NCI-H2227 treated with DMSO at 0.1 percent for 48 hours (cell line): Measurements from ENCODE around the gene SNAI3.

ENCODE experiments used
- DNase-seq: peaks from one replicate; lab custom pipeline; 2025; lab: John Stamatoyannopoulos, UW

SNAI3 gene

GRCh38 chr16:88634141-88634993 is 51.9 kb downstream of the SNAI3 start:
- DNase-seq, result no peak

- DNase-seq, result no peak
These were observed 52.6 kb downstream of the SNAI3 start for GRCh38 chr16:88633684-88634140.

- no peak for DNase-seq
These were observed 53.7 kb downstream of the SNAI3 start for GRCh38 chr16:88632587-88632930.

GRCh38 chr16:88631920-88632586 is 54.3 kb downstream of the SNAI3 start:
- DNase-seq, result no peak

- DNase-seq, result no peak
These were observed 54.9 kb downstream of the SNAI3 start for GRCh38 chr16:88631384-88631783.

- no peak for DNase-seq
These were observed 55.4 kb downstream of the SNAI3 start for GRCh38 chr16:88630941-88631340.

GRCh38 chr16:88630433-88630832 is 55.9 kb downstream of the SNAI3 start:
- DNase-seq, result no peak

GRCh38 chr16:88629835-88630234 is 56.5 kb downstream of the SNAI3 start:
- DNase-seq, result no peak

GRCh38 chr16:88628512-88628974 is 57.8 kb downstream of the SNAI3 start:
- DNase-seq, result no peak
